Small intestine (tissue), 7 donors: ENCODE results near the gene ZFP36L1. TPM values are rescaled to one million over a fixed set of nuclear protein-coding genes. Genes with fewer than 3 reads are reported as not detected.

Experiments used
- DNase-seq, 2 donors: peaks; one replicate each; pipeline versions ENCODE4 v3.0.0 to v3.0.0-alpha.2; 2013
- FAIRE-seq: peaks from 2 replicates; lab custom pipeline; 2012; peaks lifted over from hg19 to GRCh38; lab: Jason Lieb, UNC
- H3K27ac ChIP-seq, 3 donors: one replicate each; pipeline ENCODE4 v1.5.1; 2013; ENCODE audit warnings: low read length in 2 of 3, mild to moderate bottlenecking in 2 of 3, control low read depth in 1 of 3, inconsistent platforms in 1 of 3, low read depth in 1 of 3, moderate library complexity in 1 of 3
- H3K27me3 ChIP-seq, 3 donors: one replicate each; pipeline ENCODE4 v1.6.1; 2013; ENCODE audit warnings: low read length in 3 of 3, inconsistent platforms in 1 of 3; ENCODE audit not compliant: control insufficient read depth in 3 of 3, insufficient read depth in 3 of 3
- H3K36me3 ChIP-seq, 3 donors: one replicate each; pipeline ENCODE4 v1.6.1; 2013; ENCODE audit warnings: low read length in 3 of 3, inconsistent platforms in 1 of 3, low read depth in 1 of 3, mild to moderate bottlenecking in 1 of 3, moderate library complexity in 1 of 3; ENCODE audit not compliant: control insufficient read depth in 3 of 3, insufficient read depth in 2 of 3
- H3K4me1 ChIP-seq, 3 donors: one replicate each; pipeline ENCODE4 v1.6.1; 2013; ENCODE audit warnings: low read length in 2 of 3, inconsistent platforms in 1 of 3, low read depth in 1 of 3, mild to moderate bottlenecking in 1 of 3, moderate library complexity in 1 of 3; ENCODE audit not compliant: control insufficient read depth in 3 of 3, insufficient read depth in 2 of 3
- H3K4me3 ChIP-seq, 3 donors: one replicate each; pipeline ENCODE4 v1.5.1; 2013; ENCODE audit warnings: low read length in 3 of 3, control low read depth in 1 of 3, inconsistent platforms in 1 of 3, low read depth in 1 of 3, mild to moderate bottlenecking in 1 of 3, moderate library complexity in 1 of 3
- H3K9me3 ChIP-seq, 2 donors: one replicate each; pipeline ENCODE4 v1.6.1; 2013; ENCODE audit warnings: low read depth in 1 of 2, low read length in 1 of 2; ENCODE audit not compliant: control insufficient read depth in 2 of 2, insufficient read depth in 1 of 2
- WGBS, 3 donors: extraction: QIAGEN DNeasy Blood & Tissue Kit; methylation state at CpG; one replicate each; pipeline ENCODE4 v1.1.7; 2013; 5-methylcytosine and 5-hydroxymethylcytosine counted together
- polyA plus RNA-seq, 4 donors: library from polyadenylated mRNA; stranded (reverse) in 3 of 4; unstranded in 1 of 4; fragments of 200-250 nt in 3 of 4; fragments of 120-200 nt in 1 of 4; gene quantifications; one replicate each; pipeline versions ENCODE4 v1.2.1 to v1.2.3, GENCODE V29; 2013
- donor health status: healthy with polysubstance abuse.
- donor health status: control.
- donor health status: control.
- donor health status: Bipolar disorder and iron deficiency.
- donor health status: healthy.

The ZFP36L1 gene
- polyA plus RNA-seq, 4 donors = 27.6 to 134 (median 51.9) TPM

DNA sequence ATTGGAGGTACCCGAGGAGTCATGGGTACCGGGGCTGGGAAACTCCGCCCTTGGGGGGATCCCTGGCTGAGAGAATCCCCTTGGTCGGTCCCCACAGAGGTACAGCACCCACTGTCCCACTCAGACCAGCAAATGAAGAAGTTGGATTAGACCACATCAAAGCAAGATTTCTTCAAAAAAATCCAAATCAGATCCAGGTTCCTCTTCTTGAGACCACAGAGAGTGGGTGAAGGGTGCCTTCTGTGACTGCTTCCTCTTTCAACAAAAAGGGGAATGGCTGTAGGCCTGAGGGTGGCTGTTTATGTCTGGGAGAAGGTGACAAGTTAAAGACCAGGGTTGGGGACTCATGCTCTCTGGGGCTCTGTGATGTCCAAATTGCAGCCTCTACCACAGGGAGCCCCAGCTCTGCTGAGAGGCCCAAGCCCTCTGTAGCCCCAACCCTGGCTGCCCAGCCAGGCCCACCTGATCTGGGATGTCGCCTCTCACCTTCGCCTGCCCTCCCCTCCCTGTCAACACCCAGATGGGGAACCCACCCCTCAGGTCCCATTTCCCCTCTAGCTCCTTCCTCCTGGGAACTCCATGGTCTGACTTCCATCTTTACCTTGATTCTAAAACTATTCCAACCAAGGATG lies 50.9 kb downstream of the ZFP36L1 start:
- peaks cover 0 to 6% of the 10 kb centered on the region in 2 donors for H3K9me3 ChIP-seq
- H3K4me3 ChIP-seq = no peak overlapping the region
- peaks cover 0 to 10% (median 0%) of the 10 kb centered on the region in 3 donors for H3K4me1 ChIP-seq
- no peaks in the 10 kb centered on the region for H3K36me3 ChIP-seq
- no peak for DNase-seq
- 92 to 97% (median 97%) methylated on average over 6 of the region's 6 CpGs for WGBS, 3 donors
- no peak for FAIRE-seq
- H3K27me3 ChIP-seq = no peaks in the 10 kb centered on the region
- no peak overlapping the region for H3K27ac ChIP-seq

DNA sequence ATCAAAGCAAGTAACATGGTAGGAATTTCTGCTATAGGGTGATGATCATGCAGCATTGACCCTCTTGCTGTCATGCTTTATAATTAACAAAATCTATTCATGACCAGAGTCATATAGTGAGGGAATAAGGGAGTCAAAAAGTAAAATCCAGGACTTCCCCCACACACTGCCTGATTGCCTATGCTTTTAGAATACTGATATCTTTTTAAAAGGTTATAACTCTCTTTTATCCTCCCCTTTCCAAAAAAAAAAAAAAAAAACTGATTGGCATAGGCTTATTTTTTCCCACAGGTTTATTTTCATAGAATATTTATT lies 51.4 kb downstream of the ZFP36L1 start:
- H3K4me3 ChIP-seq = no peak overlapping the region
- H3K36me3 ChIP-seq = no peaks in the 10 kb centered on the region
- H3K27me3 ChIP-seq = no peaks in the 10 kb centered on the region
- FAIRE-seq (no peak), DNase-seq (no peak)
- H3K4me1 ChIP-seq = peaks cover 0 to 15% (median 0%) of the 10 kb centered on the region in 3 donors
- H3K27ac ChIP-seq = no peak overlapping the region
- H3K9me3 ChIP-seq = peaks cover 0 to 6% of the 10 kb centered on the region in 2 donors

DNA sequence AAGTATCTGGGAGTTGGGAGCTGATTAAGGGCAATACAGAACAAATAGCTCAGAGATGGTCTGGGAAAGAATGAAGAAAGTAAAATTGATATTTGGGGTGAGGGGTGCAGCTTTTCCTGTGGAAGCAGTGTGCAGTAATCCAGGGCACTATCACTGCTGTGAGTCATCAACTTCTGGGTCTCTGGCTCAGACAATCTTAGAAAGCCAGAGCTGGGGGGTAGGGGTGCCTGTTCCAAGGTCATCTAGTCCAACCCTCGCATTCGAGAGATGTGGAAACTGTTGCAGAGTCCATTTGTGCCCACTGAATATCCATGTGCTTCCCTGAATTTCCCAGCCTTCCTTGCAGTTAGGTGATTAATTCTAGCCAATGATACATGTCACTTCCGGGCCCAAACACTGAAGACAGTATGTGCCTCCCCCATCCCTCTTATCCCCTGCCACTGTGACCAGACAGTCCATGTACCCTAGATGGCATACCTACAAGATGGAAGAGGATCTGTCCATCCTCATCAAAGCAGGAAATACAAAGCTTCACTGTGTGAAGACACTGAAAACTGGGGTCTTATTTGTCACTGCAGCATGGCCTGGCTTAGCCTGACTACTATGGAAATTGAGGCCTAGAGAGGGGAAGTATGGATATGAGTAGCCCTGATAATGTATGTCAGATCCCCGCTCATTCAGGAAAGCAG lies 51.9 kb downstream of the ZFP36L1 start:
- FAIRE-seq (no peak), DNase-seq (no peak)

DNA sequence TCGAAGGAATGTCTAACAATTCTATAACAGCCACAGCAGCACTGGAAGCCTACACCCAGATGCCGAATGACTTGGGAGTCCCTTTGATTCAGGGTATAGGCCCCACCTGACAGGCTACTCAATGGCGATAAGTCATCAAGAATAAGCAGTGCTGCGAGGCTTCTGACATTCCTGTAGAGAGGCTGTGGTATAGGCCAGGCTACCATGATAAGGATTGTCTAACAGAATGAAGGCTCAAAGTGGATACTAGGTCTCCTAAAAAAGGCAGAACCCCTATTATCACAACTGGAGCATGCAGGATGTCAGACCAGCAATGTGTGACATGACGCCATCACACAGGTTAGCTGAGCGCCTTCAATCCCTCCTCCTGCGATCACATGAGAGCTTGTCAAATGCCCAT lies 53.2 kb downstream of the ZFP36L1 start:
- Histone ChIP-seq H3K9me3 (peaks cover 0 to 6% of the 10 kb centered on the region in 2 donors), H3K27ac (no peak overlapping the region), H3K36me3 (no peaks in the 10 kb centered on the region), H3K4me3 (no peak overlapping the region), H3K4me1 (peaks cover 0 to 21% (median 5%) of the 10 kb centered on the region in 3 donors), H3K27me3 (no peaks in the 10 kb centered on the region)
- DNase-seq = no peak
- WGBS, 3 donors = 90 to 98% (median 98%) methylated on average over 7 of the region's 7 CpGs
- no peak for FAIRE-seq

More for the DNA sequence above, 51.9 kb downstream of the ZFP36L1 start:
- H3K27me3 ChIP-seq = no peaks in the 10 kb centered on the region
- H3K9me3 ChIP-seq = peaks cover 0 to 6% of the 10 kb centered on the region in 2 donors
- H3K27ac ChIP-seq = no peak overlapping the region
- WGBS, 3 donors = 92 to 98% (median 95%) methylated on average over 4 of the region's 4 CpGs
- H3K4me1 ChIP-seq = peaks cover 0 to 20% (median 0%) of the 10 kb centered on the region in 3 donors
- H3K36me3 ChIP-seq = no peaks in the 10 kb centered on the region
- H3K4me3 ChIP-seq = no peak overlapping the region

DNA sequence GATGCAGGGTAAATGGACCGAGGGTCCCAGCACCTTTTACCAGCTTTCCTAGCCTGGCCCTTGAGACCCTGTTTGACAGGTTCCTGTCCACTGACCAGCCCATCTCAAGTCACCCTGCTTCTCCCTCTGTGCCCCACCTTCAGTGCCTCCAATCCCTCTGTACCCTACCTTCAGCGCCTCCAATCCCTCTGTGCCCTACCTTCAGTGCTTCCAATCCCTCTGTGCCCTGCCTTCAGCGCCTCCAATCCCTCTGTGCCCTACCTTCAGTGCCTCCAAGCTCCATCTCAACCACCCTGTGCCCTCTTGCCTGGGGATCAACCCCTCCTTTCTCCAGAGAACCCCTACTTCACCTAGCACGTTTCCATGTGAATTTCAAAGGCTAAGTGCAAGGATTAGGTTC lies 54.3 kb downstream of the ZFP36L1 start:
- Histone ChIP-seq H3K4me3 (no peak overlapping the region), H3K9me3 (peaks cover 0 to 6% of the 10 kb centered on the region in 2 donors), H3K36me3 (no peaks in the 10 kb centered on the region), H3K4me1 (peaks cover 0 to 21% (median 5%) of the 10 kb centered on the region in 3 donors), H3K27me3 (no peaks in the 10 kb centered on the region), H3K27ac (no peak overlapping the region)
- FAIRE-seq (no peak), DNase-seq (no peak)
- 89 to 94% (median 91%) methylated on average over 4 of the region's 4 CpGs for WGBS, 3 donors

Other genes starting within 250 kb of the ZFP36L1 start
- 10 to 100 TPM in 3 of 4 donors, 1 to 10 TPM in 1; 6.7 to 67.7 (median 33.1) TPM for gene ACTN1, start 186.2 kb upstream of the ZFP36L1 start, polyA plus RNA-seq